GM18951 (cell line): ENCODE results near the gene EEPD1.

Source experiments
- POLR2A ChIP-seq: IDR thresholded peaks from 4 replicates; pipeline ENCODE4 v1.6.1; 2011; ENCODE audit warnings: mild to moderate bottlenecking; ENCODE audit not compliant: insufficient read length, insufficient read depth; ENCODE audit errors: extremely low read depth
- in situ Hi-C: fragments of 300-500 bp; cut with MboI; formaldehyde crosslinking; loops from one replicate; pipeline ENCODE4 v1.12.0; 2022; ENCODE audit warnings: low sequenced_read_pairs, mixed read lengths, inconsistent platforms; ENCODE audit not compliant: unreplicated experiment

The EEPD1 gene

GRCh38 chr7:36264123-36264801, 111.2 kb downstream of the EEPD1 start:
- TF ChIP-seq POLR2A, result no peak
- in situ Hi-C loops, result no loop called here

- TF ChIP-seq POLR2A, result no peak
Observed at GRCh38 chr7:36264913-36265516, 112.0 kb downstream of the EEPD1 start.

GRCh38 chr7:36265680-36266079, 112.6 kb downstream of the EEPD1 start:
- in situ Hi-C loops, result no loop called here
- no peak for TF ChIP-seq POLR2A

More at GRCh38 chr7:36264913-36265516, 112.0 kb downstream of the EEPD1 start:
- in situ Hi-C loops, result no loop called here

- in situ Hi-C loops, result no loop called here
- no peak for TF ChIP-seq POLR2A
Observed at GRCh38 chr7:36266190-36266589, 113.1 kb downstream of the EEPD1 start.

- TF ChIP-seq POLR2A, result no peak
- in situ Hi-C loops, result no loop called here
Observed at GRCh38 chr7:36266683-36267082, 113.6 kb downstream of the EEPD1 start.

- in situ Hi-C loops, result no loop called here
- no peak for TF ChIP-seq POLR2A
Observed at GRCh38 chr7:36272211-36272566, 119.1 kb downstream of the EEPD1 start.

GRCh38 chr7:36272567-36273269, 119.7 kb downstream of the EEPD1 start:
- in situ Hi-C loops, result no loop called here
- TF ChIP-seq POLR2A, result no peak

GRCh38 chr7:36273836-36274235, 120.8 kb downstream of the EEPD1 start:
- in situ Hi-C loops, result no loop called here
- TF ChIP-seq POLR2A, result no peak

GRCh38 chr7:36275735-36276284, 122.8 kb downstream of the EEPD1 start:
- no peak for TF ChIP-seq POLR2A
- in situ Hi-C loops, result no loop called here

GRCh38 chr7:36276428-36277248, 123.6 kb downstream of the EEPD1 start:
- no peak for TF ChIP-seq POLR2A
- in situ Hi-C loops, result no loop called here

GRCh38 chr7:36277249-36277542, 124.1 kb downstream of the EEPD1 start:
- in situ Hi-C loops, result no loop called here
- no peak for TF ChIP-seq POLR2A

GRCh38 chr7:36278069-36278619, 125.1 kb downstream of the EEPD1 start:
- TF ChIP-seq POLR2A, result no peak

More at GRCh38 chr7:36278069-36278619, 125.1 kb downstream of the EEPD1 start:
- in situ Hi-C loops, result no loop called here
